HG03066 (cell line): ENCODE data around the gene STAT6.

Source experiments
- ATAC-seq: cut with Tn5 transposase; IDR thresholded peaks from one replicate; pipeline ENCODE4 v1.9.1; 2021; ENCODE audit warnings: low read depth; ENCODE audit not compliant: unreplicated experiment

Gene STAT6, protein sequence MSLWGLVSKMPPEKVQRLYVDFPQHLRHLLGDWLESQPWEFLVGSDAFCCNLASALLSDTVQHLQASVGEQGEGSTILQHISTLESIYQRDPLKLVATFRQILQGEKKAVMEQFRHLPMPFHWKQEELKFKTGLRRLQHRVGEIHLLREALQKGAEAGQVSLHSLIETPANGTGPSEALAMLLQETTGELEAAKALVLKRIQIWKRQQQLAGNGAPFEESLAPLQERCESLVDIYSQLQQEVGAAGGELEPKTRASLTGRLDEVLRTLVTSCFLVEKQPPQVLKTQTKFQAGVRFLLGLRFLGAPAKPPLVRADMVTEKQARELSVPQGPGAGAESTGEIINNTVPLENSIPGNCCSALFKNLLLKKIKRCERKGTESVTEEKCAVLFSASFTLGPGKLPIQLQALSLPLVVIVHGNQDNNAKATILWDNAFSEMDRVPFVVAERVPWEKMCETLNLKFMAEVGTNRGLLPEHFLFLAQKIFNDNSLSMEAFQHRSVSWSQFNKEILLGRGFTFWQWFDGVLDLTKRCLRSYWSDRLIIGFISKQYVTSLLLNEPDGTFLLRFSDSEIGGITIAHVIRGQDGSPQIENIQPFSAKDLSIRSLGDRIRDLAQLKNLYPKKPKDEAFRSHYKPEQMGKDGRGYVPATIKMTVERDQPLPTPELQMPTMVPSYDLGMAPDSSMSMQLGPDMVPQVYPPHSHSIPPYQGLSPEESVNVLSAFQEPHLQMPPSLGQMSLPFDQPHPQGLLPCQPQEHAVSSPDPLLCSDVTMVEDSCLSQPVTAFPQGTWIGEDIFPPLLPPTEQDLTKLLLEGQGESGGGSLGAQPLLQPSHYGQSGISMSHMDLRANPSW

DNA sequence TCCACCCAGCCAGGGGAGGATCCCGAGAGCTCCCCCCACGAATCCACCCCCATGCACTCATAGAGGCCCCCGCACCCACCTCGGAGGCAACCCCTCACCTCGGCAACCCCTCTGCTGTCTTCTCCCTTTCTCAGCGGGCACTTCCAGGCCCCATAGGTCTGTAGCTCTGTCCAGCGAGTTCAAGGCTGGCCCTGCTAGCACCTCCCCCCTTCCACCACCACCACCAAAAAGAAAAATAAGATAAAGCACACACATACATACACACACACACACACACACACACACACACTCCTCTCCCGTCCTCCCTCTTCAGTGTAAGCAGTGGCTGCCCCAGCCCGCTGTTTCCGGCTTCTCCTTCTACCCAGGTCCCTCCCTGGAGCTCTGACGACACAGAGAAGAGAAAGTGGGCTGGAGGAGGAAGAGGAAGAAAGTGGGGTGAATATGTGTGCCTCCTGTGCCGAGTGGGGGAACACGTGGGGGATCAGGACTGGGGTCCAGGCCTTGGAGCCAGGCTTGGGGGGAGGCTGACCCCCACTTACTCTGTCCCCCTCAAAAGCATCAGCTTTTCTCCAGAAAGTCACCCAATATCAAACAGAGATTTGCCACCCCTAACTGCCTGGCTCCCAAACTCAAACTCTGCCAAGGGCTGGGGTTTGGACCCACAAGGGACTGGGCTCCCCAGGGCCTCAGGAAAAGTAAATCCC, at the start of gene STAT6:
TSS of gene STAT6 (minus strand) at position 332 of the 704 bp plus-strand sequence. CDS start 3,084 bp downstream, outside the sequence.
- peak; percentile 54 for ATAC-seq

DNA sequence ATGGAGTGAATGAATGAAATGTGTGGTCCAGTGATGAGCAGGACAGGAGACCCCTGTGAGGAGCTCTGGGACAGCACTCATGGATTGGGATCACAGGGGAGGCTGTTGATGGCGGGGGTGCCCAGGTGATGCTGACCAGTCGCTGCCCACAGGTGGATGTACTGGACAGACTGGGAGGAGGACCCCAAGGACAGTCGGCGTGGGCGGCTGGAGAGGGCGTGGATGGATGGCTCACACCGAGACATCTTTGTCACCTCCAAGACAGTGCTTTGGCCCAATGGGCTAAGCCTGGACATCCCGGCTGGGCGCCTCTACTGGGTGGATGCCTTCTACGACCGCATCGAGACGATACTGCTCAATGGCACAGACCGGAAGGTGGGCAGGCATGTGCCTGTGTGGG, 49.6 kb upstream of the STAT6 start:
- no peak for ATAC-seq

DNA sequence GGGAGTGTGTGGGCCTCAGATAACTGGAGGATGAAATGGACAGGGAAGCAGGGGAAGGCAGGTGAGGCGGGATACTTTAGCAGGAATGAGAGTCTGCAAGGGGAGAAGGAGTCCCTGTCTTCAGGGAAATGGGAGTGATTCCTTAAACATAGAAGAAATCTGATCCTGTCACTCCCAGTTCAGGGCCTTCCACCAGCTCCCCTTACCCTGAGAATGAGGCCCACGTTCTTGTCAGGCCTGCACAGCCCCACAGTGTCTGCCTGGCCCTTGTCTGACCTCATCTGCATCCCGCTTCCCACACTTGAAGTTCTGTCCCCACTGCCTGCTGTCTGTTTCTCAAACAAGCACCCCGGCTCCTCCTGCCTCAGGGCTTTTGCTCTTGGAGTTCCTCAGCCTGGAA, 48.9 kb upstream of the STAT6 start:
- ATAC-seq: no peak

DNA sequence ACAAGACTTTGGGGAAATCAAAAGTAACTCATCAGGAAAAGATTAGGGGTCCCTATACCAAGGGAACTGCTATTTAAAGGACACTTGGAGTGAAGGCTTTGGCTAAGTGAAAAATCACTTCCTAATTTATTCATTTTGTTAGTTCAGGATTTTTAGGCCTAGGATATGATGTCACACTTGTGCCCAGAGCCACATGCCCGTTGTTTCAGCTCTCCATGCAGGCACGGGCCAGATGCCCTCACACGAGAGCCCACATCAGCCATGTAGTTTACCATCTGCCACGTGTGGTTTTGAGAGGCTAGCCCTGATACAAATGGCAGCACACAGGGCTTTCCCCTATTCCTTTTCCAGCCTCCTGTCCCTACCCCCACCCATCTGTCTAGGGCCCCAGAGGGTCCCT, 48.1 kb upstream of the STAT6 start:
- no peak for ATAC-seq

DNA sequence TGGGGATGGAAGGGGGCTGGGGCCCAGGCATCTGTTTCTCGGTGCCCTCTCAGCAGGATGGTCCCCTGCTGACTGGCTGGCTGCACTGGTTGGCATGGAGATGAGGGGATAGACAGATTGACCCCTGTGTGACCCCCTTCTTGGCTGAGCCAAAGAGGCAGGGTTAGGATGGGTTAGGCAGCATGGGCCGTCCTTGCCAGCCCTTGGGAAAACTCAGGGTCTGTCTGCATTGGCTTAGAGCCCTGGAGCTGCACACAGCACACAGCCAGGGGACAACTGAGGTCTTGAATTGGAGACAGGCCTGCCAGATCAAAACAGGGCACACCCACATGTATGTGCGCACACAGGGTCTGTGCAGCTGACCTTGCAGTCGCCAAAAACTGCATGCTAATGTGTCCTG, 47.5 kb upstream of the STAT6 start:
- no peak for ATAC-seq

DNA sequence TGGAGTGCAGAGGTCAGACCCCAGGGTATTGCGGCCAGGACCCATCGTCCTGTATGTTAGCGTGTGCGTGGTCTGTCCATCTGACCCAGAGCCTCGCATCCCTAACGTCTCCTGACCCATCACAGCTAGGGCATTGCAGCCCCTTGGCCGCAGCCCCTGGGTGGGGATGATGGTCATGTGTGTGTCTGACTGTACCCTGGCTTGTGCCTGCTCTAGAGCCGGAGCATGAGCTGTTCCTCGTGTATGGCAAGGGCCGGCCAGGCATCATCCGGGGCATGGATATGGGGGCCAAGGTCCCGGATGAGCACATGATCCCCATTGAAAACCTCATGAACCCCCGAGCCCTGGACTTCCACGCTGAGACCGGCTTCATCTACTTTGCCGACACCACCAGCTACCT, 47.0 kb upstream of the STAT6 start:
- ATAC-seq: no peak

DNA sequence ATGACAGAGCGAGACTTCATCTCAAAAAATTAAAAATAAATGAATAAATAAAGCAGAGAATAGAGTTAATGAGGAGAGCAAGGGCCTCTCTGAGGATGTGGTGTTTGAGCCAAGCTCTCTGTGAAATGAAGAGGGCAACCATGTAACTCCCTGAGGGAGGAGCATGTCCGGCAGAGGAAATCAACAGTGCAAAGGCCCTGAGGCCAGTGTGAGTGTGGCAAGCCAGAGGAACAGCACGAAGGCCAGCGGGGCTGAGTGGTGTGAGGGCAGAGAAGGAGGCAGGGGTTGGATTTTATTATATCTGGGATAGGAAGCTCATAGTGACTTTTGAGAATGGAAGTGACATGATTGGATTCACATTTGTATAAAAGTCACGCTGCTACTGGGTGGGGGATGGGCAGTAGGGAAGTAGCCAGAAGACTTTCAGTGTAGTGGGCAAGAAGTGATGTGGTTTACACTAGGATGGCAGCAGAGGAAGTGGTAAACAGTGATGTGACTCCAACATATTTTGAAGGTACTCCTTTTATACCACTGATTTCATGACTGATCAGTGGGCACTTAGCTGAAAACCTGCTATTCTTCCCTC, 46.5 kb upstream of the STAT6 start:
- no peak for ATAC-seq

DNA sequence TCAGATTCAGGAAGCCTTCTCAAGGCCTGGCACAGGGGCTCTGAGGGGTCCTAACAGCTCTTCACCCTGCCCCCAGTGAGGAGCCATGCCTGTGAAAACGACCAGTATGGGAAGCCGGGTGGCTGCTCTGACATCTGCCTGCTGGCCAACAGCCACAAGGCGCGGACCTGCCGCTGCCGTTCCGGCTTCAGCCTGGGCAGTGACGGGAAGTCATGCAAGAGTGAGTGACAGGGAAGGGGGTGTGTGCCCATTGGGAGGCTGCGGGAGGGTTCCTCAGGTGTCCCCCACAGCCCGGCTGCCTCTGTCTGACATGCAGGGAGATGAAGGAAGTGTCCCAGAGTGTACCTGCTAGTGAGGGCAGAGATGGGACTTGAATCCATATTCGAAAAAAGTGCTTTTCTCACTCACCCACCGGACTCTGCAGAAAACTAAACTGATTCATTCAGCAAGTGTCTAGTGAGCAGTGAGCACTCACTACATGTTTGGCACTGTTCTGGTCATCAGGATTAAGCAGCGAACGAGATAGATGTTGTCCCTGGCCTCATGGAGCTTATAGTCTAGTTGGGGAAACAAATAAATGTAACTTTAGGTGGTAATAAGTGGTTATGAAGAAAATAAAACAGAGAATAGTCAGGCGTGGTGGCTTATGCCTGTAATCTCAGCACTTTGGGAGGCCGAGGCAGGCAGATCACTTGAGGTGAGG, 45.7 kb upstream of the STAT6 start:
- ATAC-seq: no peak

DNA sequence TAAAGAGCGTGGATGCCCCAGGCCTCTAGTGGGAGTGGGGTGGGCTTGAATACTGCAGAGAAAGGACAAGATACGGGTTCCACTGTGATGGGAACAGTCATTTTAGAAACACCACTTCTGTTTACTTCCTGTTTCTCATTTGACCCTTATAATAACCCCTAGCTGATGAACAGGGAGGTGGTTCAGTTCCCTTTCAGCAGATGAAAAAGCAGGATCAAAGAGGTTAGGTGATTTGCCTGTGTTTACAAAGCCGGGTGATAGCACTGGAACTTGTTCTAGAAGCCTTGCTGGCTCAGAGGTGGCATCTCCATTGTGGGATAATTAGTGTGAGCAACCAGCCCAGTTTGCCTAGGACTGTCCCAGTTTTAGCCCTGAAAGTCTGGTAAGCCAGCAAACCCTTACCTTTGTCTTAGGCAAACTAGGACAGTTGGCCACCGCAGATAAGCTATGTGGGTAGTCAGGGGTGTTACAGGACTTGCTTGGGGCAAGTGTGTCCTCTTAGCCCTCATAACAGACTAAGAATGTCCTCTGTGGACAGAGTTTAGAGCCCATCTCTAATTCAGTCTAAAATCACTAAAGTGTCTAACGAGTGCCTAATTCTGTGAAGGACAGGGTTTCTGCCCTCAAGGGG, 43.8 kb upstream of the STAT6 start:
- ATAC-seq: no peak

DNA sequence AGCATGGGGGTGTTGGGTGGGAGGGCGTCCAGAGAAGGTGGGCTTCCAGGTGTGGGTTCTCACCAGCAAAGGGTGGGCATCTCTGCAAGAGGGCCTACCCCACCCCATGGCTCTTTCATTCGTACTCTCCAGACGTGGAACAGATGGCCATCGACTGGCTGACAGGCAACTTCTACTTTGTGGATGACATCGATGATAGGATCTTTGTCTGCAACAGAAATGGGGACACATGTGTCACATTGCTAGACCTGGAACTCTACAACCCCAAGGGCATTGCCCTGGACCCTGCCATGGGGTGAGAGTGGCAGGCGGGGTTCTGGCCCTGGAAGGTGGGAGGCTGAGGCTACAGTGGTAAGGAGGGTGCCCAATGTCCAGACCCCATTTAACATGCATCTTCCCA, 42.9 kb upstream of the STAT6 start:
- ATAC-seq: no peak

DNA sequence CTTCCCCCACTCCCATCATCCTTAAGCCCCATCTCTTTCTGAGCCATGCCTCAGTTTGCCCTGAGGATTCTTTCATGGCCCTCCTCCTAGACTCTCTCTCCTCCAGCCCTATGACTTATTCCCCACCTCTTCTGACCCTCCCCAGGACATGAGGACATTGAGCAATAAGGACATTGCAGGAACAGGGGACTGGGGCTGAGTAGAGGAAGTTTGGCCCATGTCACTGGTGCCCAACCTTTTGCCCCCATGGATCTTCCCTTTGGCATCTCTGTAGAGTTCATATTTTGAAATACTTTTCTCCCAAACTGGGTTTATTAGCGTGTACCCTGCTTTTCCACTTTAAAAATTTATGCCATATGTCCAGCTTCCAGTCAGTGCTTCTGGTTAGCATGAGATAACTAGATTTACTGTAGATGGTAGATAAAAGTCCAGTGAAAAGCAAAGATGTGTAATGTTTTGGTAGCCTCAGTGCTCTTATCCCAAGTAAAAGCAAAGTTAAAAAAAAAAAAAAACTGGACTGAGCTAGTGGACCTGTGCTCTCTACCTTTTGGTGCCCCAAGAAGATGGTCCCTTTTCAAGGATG, 42.3 kb upstream of the STAT6 start:
- ATAC-seq: no peak

DNA sequence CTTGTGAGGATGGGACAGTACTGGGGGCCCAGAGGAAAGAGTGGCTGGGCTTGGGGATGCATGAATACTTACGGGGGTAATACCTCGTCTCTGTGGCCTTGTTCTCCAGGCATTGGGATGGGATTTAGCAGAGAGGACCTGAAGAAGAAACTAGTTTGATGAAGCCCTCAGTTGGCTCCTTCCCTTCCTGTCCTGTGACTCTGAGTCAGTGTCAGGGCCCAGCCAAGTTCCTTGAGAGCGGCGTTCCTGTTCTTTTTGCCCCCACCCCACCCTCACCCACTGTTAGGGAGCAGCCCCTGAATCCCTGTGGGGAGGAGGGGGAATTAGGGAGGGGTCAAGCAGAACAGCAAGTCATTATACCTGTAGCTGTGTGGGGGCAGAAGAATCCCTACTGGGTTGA, 41.5 kb upstream of the STAT6 start:
- no peak for ATAC-seq

DNA sequence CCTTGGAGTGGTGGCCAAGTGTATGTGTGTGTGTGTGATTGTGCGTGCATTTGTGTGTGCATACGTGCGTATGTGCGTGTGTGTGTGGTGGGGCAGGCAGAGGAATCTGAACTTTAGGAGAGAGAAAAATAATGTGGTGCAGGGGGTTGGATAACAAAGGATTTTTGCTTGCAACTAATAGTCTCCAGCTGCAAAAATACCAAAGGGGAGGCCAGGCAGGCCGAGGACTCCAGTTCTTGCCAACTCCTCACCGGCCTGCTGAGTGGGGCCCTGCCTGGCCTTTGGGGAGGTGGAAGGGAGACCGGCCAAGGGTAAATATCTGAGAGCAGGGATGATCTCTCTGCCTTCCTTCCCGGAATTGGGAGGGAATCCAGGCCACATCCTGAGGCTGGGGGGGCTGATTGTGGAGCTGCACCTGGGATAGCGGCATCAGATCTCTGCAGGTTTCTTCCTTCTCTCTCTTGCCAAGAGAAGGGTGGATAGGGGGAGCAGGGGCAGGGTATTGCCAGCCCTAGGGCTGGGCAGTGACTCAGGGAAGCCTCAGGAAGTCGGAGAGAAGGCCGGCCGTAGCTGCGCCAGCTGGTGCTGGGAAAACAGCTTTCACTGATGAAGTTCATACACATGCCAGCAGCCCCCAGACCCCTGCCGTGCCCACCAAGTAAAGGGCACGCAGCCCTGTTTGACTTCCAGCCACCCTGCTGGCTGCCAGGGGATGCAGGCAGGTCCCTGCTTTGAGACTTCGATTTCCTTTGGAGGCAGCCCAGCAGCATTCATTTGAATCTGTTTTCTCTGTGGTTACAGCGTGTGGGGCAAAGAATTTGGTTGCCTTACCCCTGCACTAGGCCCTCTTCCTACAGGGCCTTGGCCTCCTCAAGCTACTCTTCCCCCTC, 40.8 kb upstream of the STAT6 start:
- ATAC-seq: no peak

DNA sequence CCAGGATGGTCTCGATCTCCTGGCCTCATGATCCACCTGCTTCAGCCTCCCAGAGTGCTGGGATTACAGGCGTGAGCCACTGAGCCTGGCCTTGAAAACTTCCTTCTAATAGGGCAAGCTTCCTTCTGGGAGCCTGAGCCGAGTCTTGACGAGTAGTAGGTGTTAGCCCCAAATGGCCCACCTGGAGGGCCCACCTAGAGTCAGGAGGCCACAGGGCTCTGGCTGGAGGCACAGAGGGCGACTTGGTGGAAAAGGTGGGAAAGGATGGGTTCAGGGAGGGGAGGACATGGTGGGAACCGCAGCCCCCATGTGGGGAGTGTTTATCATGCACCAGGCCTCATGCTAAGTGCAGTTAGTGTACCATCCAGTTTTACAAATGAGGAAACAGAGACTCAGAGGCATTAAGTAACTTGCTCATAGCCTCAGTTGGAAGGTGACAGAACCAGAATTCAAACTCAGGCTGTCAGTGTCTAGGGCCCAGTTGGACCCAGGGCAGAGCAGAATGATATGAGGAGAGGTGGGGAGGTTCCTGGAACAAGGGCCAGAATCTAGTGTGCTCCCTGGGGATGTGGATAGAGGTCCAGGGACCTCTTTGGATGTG, 39.3 kb upstream of the STAT6 start:
- no peak for ATAC-seq

DNA sequence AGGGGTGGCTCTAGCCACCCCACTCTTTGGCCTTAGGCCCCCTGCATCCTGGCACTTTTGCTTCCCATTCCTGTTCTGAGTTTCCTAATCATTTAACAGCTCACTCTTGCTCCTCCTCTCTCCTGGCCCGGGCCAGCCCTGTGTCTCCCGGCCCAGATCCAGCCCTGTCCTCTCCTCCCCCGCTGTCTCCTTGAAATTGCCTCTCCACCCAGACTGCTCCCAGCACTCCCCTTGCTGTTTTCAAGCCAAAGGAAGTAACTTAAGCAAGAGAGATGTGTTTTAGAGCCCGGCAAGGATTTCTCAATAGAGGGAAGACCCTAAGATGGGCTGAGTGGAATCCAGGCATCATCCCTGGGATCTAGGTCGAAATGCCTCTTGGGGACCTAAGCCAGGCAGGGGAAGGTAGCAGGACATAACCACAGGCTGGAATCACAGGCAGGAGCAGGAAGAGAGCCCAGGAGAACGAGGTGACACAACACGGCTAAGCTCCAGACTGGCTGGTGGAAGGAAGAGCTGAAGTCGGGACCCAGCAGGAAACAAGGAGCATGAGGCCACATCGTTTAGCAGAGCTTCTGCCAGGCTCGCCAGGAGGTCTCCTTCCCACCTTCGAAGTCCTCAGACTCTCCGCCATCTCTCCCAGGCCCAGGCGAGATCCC, 38.2 kb upstream of the STAT6 start:
- no peak for ATAC-seq

DNA sequence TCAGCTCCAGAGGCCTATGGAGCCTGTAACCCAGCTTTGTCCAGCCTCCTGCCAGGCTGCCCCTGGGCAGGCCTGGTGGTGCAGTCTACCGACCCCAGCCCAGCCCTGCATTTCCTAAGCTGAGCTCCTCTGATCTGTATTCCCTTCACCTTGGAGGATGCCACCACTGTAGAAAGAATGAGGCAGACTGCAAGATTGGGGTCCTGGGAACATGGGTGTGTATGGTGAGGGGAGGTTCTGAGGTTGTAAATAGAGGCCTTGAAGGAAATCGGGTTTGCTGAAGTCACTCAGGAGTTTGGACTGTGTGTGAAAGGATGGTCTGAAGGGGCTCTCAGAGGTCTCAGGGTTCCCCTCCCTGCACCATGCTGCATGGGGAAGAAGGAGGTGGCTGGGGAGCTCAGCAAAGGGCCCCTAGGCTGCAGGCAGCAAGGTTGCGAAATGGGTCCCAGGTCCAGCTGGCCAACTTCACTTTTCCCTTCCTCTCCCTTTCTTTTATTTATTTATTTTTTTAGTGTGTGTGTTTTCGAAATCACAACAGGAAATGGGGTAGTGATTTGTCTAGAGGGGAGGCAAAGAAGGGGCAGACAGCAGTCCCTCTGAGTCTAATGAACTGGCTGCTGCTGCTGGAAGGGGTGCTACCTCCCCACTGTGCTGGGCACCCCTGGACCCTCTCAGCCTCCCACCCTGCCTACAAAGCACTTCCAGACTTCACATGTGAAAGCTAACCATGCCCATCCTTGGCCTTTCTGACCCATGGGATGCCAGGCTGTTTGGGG, 37.5 kb upstream of the STAT6 start:
- ATAC-seq: no peak
